Peyer's patch (tissue), 4 donors: Measurements from ENCODE around the gene NIPBL.
A peak's percentile ranks its signal among the peaks of the same experiment; 100 is the strongest.

Experiments
- CTCF ChIP-seq, 6 experiments: fragments of 450-650 bp in 4 of 6; fragments of 200-600 bp in 2 of 6; sonication (generic) in 1 of 6; IDR thresholded peaks; one replicate each; pipeline ENCODE4 v1.5.1; 2017 to 2019; ENCODE audit warnings: antibody characterized with exemption in 6 of 6, mild to moderate bottlenecking in 3 of 6, moderate library complexity in 1 of 6
- POLR2A ChIP-seq, 2 donors: fragments of 450-650 bp; IDR thresholded peaks; one replicate each; pipeline ENCODE4 v1.5.1; 2017; ENCODE audit warnings: antibody characterized with exemption in 2 of 2, mild to moderate bottlenecking in 2 of 2, moderate library complexity in 2 of 2

- peak in 1 of 6 experiments; percentile 16 for TF ChIP-seq CTCF (IDR thresholded peaks at IDR 0.05)
- TF ChIP-seq POLR2A (IDR thresholded peaks at IDR 0.05), result no peak
Measured at GRCh38 chr5:36876965-36877666, 547 bp downstream of the NIPBL start.
